OCI-LY7 (cell line): ENCODE results near the gene CLK2.

ENCODE experiments used
- EZH2phosphoT487 ChIP-seq: fragments of 200-600 bp; sonication (generic); IDR thresholded peaks from 2 replicates; pipeline ENCODE4 v1.6.1; 2018; ENCODE audit warnings: low read depth, borderline replicate concordance, mild to moderate bottlenecking, mixed run types, antibody characterized with exemption, low read length, moderate library complexity, mixed read lengths
- TF ChIP-seq, protein P1 (sequence below): fragments of 200-600 bp; sonication (generic); conservative IDR thresholded peaks from 2 replicates; pipeline ENCODE4 v1.5.1; 2014; ENCODE audit warnings: mild to moderate bottlenecking, antibody characterized with exemption, low read length, moderate library complexity, mixed read lengths

DNA sequence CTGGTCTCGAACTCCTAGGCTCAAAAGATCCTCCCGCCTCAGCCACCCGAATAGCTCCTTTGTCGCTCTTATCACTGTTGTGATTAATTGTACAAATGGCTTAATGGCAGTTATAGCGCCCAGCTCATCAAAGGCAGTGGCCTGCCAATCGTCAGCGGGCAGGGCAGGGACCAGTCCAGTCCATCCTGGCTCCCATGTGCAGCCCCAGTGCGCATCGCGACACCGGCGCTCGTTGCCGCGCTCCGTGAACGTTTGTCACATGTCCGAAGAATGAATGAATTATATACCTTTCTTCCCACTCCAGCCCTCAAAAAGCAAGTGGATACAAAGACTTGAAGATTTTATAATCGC, 46.4 kb downstream of the CLK2 start:
- TF ChIP-seq, protein P1, sequence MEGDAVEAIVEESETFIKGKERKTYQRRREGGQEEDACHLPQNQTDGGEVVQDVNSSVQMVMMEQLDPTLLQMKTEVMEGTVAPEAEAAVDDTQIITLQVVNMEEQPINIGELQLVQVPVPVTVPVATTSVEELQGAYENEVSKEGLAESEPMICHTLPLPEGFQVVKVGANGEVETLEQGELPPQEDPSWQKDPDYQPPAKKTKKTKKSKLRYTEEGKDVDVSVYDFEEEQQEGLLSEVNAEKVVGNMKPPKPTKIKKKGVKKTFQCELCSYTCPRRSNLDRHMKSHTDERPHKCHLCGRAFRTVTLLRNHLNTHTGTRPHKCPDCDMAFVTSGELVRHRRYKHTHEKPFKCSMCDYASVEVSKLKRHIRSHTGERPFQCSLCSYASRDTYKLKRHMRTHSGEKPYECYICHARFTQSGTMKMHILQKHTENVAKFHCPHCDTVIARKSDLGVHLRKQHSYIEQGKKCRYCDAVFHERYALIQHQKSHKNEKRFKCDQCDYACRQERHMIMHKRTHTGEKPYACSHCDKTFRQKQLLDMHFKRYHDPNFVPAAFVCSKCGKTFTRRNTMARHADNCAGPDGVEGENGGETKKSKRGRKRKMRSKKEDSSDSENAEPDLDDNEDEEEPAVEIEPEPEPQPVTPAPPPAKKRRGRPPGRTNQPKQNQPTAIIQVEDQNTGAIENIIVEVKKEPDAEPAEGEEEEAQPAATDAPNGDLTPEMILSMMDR, result peak; percentile 67; the same call in 1 of the 2 replicates
- TF ChIP-seq EZH2phosphoT487, result no peak
